ENCODE results near the gene PCSK6. TPM values are rescaled to one million over a fixed set of nuclear protein-coding genes. Genes with fewer than 3 reads are reported as not detected.
"Not testable (repeated sequence)": the region's sequence is repeated elsewhere in the genome, so short reads cannot be mapped to it uniquely, and the experiment has no call there.

The PCSK6 gene
- total RNA-seq, 1 experiment from 2014 or later: 3.7 TPM

DNA sequence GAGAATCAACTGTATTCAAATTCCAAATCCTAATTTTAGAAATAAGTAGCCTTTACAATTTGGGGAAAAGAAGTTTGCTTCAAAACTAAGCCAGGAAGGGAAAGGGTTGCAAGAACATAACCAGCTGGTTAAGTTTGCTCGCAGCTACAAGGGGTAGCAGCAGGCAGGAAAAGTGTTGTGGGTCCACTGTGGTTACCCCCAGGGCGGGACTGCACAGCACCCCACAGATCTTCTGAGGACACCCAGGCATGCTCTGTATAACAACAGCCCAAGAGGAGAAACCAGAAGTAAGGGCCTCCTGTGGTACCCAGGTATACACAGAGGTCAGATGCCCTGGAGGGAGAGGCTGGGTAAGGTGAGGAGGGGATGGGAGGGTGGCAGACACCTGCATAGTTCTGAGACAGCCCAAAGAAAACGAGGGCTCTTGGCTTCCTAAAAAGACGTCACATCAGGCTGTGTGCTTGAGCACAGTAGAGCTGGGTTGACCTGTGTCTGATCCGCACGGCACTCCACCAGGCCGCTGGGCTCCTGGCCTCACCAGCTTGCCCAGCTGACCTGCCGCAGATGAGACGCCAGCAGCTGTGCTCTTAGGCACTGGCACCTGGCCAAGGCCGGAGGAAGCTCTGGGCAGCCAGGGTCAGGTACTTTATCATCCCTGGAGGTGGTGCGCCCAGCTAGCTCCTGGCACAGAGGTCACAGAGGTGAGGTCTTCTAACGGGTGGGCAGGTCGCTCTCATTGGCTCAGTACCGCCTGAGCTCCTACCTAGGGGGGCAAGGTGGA lies 112.7 kb downstream of the PCSK6 start:
- intact Hi-C loops (cut with micrococcal nuclease): no loop called here
- no peak overlapping the region for H2AFZ ChIP-seq (ENCODE audit: low read length)
- H4K20me1 ChIP-seq (ENCODE audit: low read length): no peaks in the 10 kb centered on the region
- no peak overlapping the region for H3K4me3 ChIP-seq (ENCODE audit: low read length)
- H3K9me2 ChIP-seq (replicated peaks; ENCODE audit: low read length): no peaks in the 10 kb centered on the region
- no peaks in the 10 kb centered on the region for H3K36me3 ChIP-seq (ENCODE audit: low read depth, low read length)
- H3K27me3 ChIP-seq (ENCODE audit: low read length): peaks cover 27% of the 10 kb centered on the region
- CTCF ChIA-PET: no interaction called here
- no peak overlapping the region for H3K9ac ChIP-seq (ENCODE audit: low read length)
- POLR2A ChIA-PET (ENCODE audit: unreplicated experiment): no interaction called here
- no TSS peak for BruUV-seq (replicated peaks)
- no peak for DNase-seq
- ATAC-seq: no peak
- no peak overlapping the region for H3K27ac ChIP-seq (ENCODE audit: low read length)
- H3K9me3 ChIP-seq (ENCODE audit: low read length): no peaks in the 10 kb centered on the region
- TF ChIP-seq, protein P1, sequence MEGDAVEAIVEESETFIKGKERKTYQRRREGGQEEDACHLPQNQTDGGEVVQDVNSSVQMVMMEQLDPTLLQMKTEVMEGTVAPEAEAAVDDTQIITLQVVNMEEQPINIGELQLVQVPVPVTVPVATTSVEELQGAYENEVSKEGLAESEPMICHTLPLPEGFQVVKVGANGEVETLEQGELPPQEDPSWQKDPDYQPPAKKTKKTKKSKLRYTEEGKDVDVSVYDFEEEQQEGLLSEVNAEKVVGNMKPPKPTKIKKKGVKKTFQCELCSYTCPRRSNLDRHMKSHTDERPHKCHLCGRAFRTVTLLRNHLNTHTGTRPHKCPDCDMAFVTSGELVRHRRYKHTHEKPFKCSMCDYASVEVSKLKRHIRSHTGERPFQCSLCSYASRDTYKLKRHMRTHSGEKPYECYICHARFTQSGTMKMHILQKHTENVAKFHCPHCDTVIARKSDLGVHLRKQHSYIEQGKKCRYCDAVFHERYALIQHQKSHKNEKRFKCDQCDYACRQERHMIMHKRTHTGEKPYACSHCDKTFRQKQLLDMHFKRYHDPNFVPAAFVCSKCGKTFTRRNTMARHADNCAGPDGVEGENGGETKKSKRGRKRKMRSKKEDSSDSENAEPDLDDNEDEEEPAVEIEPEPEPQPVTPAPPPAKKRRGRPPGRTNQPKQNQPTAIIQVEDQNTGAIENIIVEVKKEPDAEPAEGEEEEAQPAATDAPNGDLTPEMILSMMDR (conservative IDR thresholded peaks at IDR 0.05; ENCODE audit: low read depth, low read length): no peak
- TF ChIP-seq EZH2phosphoT487 (IDR thresholded peaks at IDR 0.05; ENCODE audit: borderline replicate concordance, low read length): no peak
- TF ChIP-seq EZH2 (IDR thresholded peaks at IDR 0.05; ENCODE audit: low read length, unreplicated experiment): no peak
- H3K4me1 ChIP-seq (ENCODE audit: insufficient read depth, low read length): no peaks in the 10 kb centered on the region
- H3K4me2 ChIP-seq (ENCODE audit: low read length): no peak overlapping the region
- no peaks in the 10 kb centered on the region for H3K79me2 ChIP-seq (ENCODE audit: low read length)
- H3F3A ChIP-seq (ENCODE audit: low read length, unreplicated experiment): no peaks in the 10 kb centered on the region

DNA sequence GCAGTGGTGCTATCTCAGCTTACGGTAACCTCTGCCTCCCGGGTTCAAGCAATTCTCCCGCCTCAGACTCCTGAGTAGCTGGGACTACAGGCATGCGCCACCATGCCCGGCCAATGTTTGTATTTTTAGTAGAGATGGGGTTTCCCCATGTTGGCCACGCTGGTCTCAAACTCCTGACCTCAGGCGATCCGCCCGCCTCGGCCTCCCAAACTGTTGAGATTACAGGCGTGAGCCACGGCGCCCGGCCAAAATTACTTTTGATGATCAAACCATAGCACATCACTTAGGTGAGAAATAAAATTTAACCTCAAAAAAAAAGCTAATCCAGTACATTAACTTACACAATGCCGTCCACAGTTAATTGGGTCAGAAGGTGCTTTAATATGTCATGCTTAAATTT lies 114.5 kb downstream of the PCSK6 start:
- H3K4me2 ChIP-seq (ENCODE audit: low read length); H3K9me2 ChIP-seq (replicated peaks; ENCODE audit: low read length); H4K20me1 ChIP-seq (ENCODE audit: low read length); H3K4me3 ChIP-seq (ENCODE audit: low read length); H3K4me1 ChIP-seq (ENCODE audit: insufficient read depth, low read length); H3K27ac ChIP-seq (ENCODE audit: low read length); CTCF ChIA-PET; ATAC-seq; POLR2A ChIA-PET (ENCODE audit: unreplicated experiment); H3K9me3 ChIP-seq (ENCODE audit: low read length); BruUV-seq (replicated peaks); DNase-seq; H3F3A ChIP-seq (ENCODE audit: low read length, unreplicated experiment); H2AFZ ChIP-seq (ENCODE audit: low read length); H3K36me3 ChIP-seq (ENCODE audit: low read depth, low read length); H3K9ac ChIP-seq (ENCODE audit: low read length); intact Hi-C loops (cut with micrococcal nuclease); H3K79me2 ChIP-seq (ENCODE audit: low read length): not testable (repeated sequence)
- H3K27me3 ChIP-seq (ENCODE audit: low read length): peaks cover 13% of the 10 kb centered on the region

DNA sequence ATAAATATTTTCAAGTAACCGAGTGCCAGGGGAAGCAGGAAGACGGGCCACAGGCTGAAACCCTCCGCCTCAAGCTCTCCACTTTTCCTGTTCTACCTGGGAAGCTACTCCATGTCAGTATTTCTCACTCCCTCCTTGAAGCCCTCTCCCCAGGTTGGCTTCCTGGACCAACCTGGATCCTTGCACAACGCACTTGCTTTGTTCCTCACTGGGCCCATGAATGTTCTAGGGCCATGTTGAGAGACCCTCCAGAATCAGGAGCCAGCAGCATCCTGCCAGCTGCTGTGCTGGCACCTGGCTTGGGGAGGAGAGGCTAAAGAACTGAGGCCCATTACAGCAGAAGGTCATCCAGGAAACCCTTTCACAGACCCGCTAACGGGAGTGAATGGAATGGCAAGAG lies 115.2 kb downstream of the PCSK6 start:
- H3K27ac ChIP-seq (ENCODE audit: low read length): no peak overlapping the region
- BruUV-seq (replicated peaks): no TSS peak
- no peaks in the 10 kb centered on the region for H3K79me2 ChIP-seq (ENCODE audit: low read length)
- no peaks in the 10 kb centered on the region for H3K4me1 ChIP-seq (ENCODE audit: insufficient read depth, low read length)
- H3K36me3 ChIP-seq (ENCODE audit: low read depth, low read length): no peaks in the 10 kb centered on the region
- no peaks in the 10 kb centered on the region for H4K20me1 ChIP-seq (ENCODE audit: low read length)
- ATAC-seq: no peak
- H3K4me3 ChIP-seq (ENCODE audit: low read length): no peak overlapping the region
- TF ChIP-seq EZH2phosphoT487 (IDR thresholded peaks at IDR 0.05; ENCODE audit: borderline replicate concordance, low read length) (no peak), EZH2 (IDR thresholded peaks at IDR 0.05; ENCODE audit: low read length, unreplicated experiment) (no peak)
- TF ChIP-seq, protein P1 (conservative IDR thresholded peaks at IDR 0.05; ENCODE audit: low read depth, low read length): no peak
- POLR2A ChIA-PET (ENCODE audit: unreplicated experiment): no interaction called here
- H3K4me2 ChIP-seq (ENCODE audit: low read length): no peak overlapping the region
- intact Hi-C loops (cut with micrococcal nuclease): no loop called here
- no peak for DNase-seq
- CTCF ChIA-PET: no interaction called here
- peaks cover 7% of the 10 kb centered on the region; the same call in 1 of the 2 replicates for H3K27me3 ChIP-seq (ENCODE audit: low read length)
- H2AFZ ChIP-seq (ENCODE audit: low read length): no peak overlapping the region
- H3K9me3 ChIP-seq (ENCODE audit: low read length): no peaks in the 10 kb centered on the region
- H3K9ac ChIP-seq (ENCODE audit: low read length): no peak overlapping the region
- H3K9me2 ChIP-seq (replicated peaks; ENCODE audit: low read length): no peaks in the 10 kb centered on the region
- H3F3A ChIP-seq (ENCODE audit: low read length, unreplicated experiment): no peaks in the 10 kb centered on the region

Data from PC-3 (cell line).